Thyroid gland (tissue), 4 donors: ENCODE data around the gene LPAR2.

Experiments
- POLR2A ChIP-seq, 2 donors: fragments of 450-650 bp; IDR thresholded peaks; one replicate each; pipeline ENCODE4 v1.6.1; 2017; ENCODE audit warnings: antibody characterized with exemption in 2 of 2, mild to moderate bottlenecking in 2 of 2, moderate library complexity in 1 of 2
- TF ChIP-seq, protein P1 (sequence below), 6 experiments: fragments of 200-600 bp in 3 of 6; fragments of 450-650 bp in 3 of 6; sonication (generic) in 3 of 6; IDR thresholded peaks; one replicate each; pipeline ENCODE4 v1.5.1; 2016 to 2019; ENCODE audit warnings: antibody characterized with exemption in 6 of 6, mild to moderate bottlenecking in 2 of 6, inconsistent platforms in 1 of 6, moderate library complexity in 1 of 6

DNA sequence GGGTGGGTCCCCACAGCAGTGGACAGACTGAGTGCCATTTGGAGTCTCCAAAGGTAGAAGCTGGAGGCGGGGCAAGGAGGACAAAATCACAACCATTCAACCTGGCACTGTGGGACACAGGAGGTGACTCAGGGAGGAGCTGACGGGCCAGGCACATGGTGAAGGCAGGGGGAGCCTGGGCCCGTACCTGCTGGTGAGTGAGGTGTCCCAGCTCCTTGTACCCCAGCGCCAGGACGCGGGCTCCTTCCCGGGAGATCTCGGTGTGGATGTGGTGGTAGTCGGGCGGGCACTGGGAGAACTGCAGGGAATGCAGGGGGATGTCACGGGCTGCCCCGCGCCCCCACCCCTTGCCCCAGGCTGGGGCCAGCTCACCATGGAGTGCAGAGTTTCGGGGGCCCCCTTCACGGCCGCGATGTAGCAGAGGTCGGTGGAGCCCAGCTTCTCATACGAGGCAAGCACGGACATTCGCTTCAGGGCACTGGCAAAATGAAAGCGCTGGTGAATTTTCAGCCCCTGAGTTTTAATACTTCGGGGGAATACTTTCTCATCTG, 25.7 kb upstream of the LPAR2 start:
- TF ChIP-seq POLR2A (IDR thresholded peaks at IDR 0.05) = no peak
- TF ChIP-seq, protein P1, sequence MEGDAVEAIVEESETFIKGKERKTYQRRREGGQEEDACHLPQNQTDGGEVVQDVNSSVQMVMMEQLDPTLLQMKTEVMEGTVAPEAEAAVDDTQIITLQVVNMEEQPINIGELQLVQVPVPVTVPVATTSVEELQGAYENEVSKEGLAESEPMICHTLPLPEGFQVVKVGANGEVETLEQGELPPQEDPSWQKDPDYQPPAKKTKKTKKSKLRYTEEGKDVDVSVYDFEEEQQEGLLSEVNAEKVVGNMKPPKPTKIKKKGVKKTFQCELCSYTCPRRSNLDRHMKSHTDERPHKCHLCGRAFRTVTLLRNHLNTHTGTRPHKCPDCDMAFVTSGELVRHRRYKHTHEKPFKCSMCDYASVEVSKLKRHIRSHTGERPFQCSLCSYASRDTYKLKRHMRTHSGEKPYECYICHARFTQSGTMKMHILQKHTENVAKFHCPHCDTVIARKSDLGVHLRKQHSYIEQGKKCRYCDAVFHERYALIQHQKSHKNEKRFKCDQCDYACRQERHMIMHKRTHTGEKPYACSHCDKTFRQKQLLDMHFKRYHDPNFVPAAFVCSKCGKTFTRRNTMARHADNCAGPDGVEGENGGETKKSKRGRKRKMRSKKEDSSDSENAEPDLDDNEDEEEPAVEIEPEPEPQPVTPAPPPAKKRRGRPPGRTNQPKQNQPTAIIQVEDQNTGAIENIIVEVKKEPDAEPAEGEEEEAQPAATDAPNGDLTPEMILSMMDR (IDR thresholded peaks at IDR 0.05) = no peak
